Osteocyte (in vitro differentiated cells): ENCODE data around the gene SPTB. TPM values are rescaled to one million over a fixed set of nuclear protein-coding genes. Genes with fewer than 3 reads are reported as not detected.
"Not testable (repeated sequence)": the region's sequence is repeated elsewhere in the genome, so short reads cannot be mapped to it uniquely, and the experiment has no call there.

ENCODE experiments used
- DNase-seq: peaks from one replicate; pipeline ENCODE4 v3.0.0; 2021; ENCODE audit warnings: mixed read lengths; ENCODE audit not compliant: unreplicated experiment; ENCODE audit errors: extremely low spot score
- H3K27ac Mint-ChIP-seq: one replicate; pipeline ENCODE4 v1.8.0; 2021; ENCODE audit warnings: mild to moderate bottlenecking, mixed read lengths; ENCODE audit not compliant: unreplicated experiment
- H3K27me3 Mint-ChIP-seq: one replicate; pipeline ENCODE4 v1.8.0; 2021; ENCODE audit warnings: mixed read lengths; ENCODE audit not compliant: unreplicated experiment
- H3K36me3 Mint-ChIP-seq: one replicate; pipeline ENCODE4 v1.8.0; 2021; ENCODE audit warnings: mixed read lengths; ENCODE audit not compliant: unreplicated experiment
- H3K4me1 Mint-ChIP-seq: one replicate; pipeline ENCODE4 v1.8.0; 2021; ENCODE audit warnings: mixed read lengths; ENCODE audit not compliant: unreplicated experiment
- H3K4me3 Mint-ChIP-seq: one replicate; pipeline ENCODE4 v1.8.0; 2021; ENCODE audit warnings: mild to moderate bottlenecking, moderate library complexity, mixed read lengths; ENCODE audit not compliant: unreplicated experiment
- H3K9me3 Mint-ChIP-seq: one replicate; pipeline ENCODE4 v1.8.0; 2021; ENCODE audit warnings: mixed read lengths; ENCODE audit not compliant: unreplicated experiment
- CTCF ChIP-seq: fragments of 200-600 bp; sonication (generic); IDR thresholded peaks from 2 replicates; pipeline ENCODE4 v1.5.0; 2021; ENCODE audit warnings: antibody characterized with exemption, mild to moderate bottlenecking, moderate library complexity
- total RNA-seq: library from RNA; stranded (reverse); gene quantifications from 2 replicates; pipeline ENCODE4 v1.2.1, GENCODE V29; 2021

SPTB gene
- total RNA-seq, 1 donor from 2014 or later: 0.35 TPM

GRCh38 chr14:64808449-64808848 lies 71.3 kb downstream of the SPTB start:
- no peaks in the 10 kb centered on the region for H3K36me3 Mint-ChIP-seq
- DNase-seq: no peak
- no peaks in the 10 kb centered on the region for H3K9me3 Mint-ChIP-seq
- H3K4me1 Mint-ChIP-seq: peaks cover 30% of the 10 kb centered on the region
- no peak overlapping the region for H3K4me3 Mint-ChIP-seq
- H3K27me3 Mint-ChIP-seq: peaks cover 5% of the 10 kb centered on the region
- peak overlapping the region; percentile 62 for H3K27ac Mint-ChIP-seq
- no peak for TF ChIP-seq CTCF

- H3K36me3 Mint-ChIP-seq: no peaks in the 10 kb centered on the region
- peaks cover 30% of the 10 kb centered on the region for H3K4me1 Mint-ChIP-seq
- DNase-seq: no peak
- H3K27ac Mint-ChIP-seq: peak overlapping the region; percentile 86
- H3K4me3 Mint-ChIP-seq: no peak overlapping the region
- no peak for TF ChIP-seq CTCF
- H3K27me3 Mint-ChIP-seq: peaks cover 5% of the 10 kb centered on the region
- H3K9me3 Mint-ChIP-seq: no peaks in the 10 kb centered on the region
Observed at GRCh38 chr14:64807551-64807950, 72.2 kb downstream of the SPTB start.

GRCh38 chr14:64806862-64807495 lies 72.7 kb downstream of the SPTB start:
- TF ChIP-seq CTCF: no peak
- DNase-seq: no peak
- H3K4me3 Mint-ChIP-seq: no peak overlapping the region
- H3K36me3 Mint-ChIP-seq: no peaks in the 10 kb centered on the region
- peak overlapping the region; percentile 86 for H3K27ac Mint-ChIP-seq
- no peaks in the 10 kb centered on the region for H3K9me3 Mint-ChIP-seq
- no peaks in the 10 kb centered on the region for H3K27me3 Mint-ChIP-seq
- H3K4me1 Mint-ChIP-seq: peaks cover 30% of the 10 kb centered on the region

GRCh38 chr14:64806202-64806861 lies 73.4 kb downstream of the SPTB start:
- no peak overlapping the region for H3K4me3 Mint-ChIP-seq
- DNase-seq: no peak
- H3K27ac Mint-ChIP-seq: peak overlapping the region; percentile 86

GRCh38 chr14:64805646-64806045 lies 74.1 kb downstream of the SPTB start:
- H3K4me1 Mint-ChIP-seq: peaks cover 30% of the 10 kb centered on the region
- H3K9me3 Mint-ChIP-seq, H3K27me3 Mint-ChIP-seq, H3K36me3 Mint-ChIP-seq, DNase-seq, H3K4me3 Mint-ChIP-seq: not testable (repeated sequence)
- H3K27ac Mint-ChIP-seq: peak overlapping the region; percentile 86

More at GRCh38 chr14:64806202-64806861, 73.4 kb downstream of the SPTB start:
- Mint-ChIP-seq H3K36me3 (no peaks in the 10 kb centered on the region), H3K27me3 (no peaks in the 10 kb centered on the region), H3K4me1 (peaks cover 30% of the 10 kb centered on the region), H3K9me3 (no peaks in the 10 kb centered on the region)
- TF ChIP-seq CTCF: no peak
